DND-41 (cell line): Measurements from ENCODE around the gene SYT15B.
"Not testable (repeated sequence)": the region's sequence is repeated elsewhere in the genome, so short reads cannot be mapped to it uniquely, and the experiment has no call there.

Experiments
- ATAC-seq: fragments of 200-7000 bp; cut with Tn5 transposase; 3 replicates; pipeline ENCODE4 v1.9.1; 2021; ENCODE audit warnings: low read depth; ENCODE audit not compliant: insufficient read depth
- DNase-seq: peaks from one replicate; pipeline ENCODE4 v3.0.0-alpha.2; 2020
- H2AFZ ChIP-seq: 2 replicates; pipeline ENCODE4 v1.6.0; 2012; ENCODE audit warnings: low read depth, low read length
- H3K27ac ChIP-seq: 2 replicates; pipeline ENCODE4 v1.5.1; 2012; ENCODE audit warnings: low read length, inconsistent platforms
- H3K27me3 ChIP-seq: fragments of 200-600 bp; sonication (generic); 2 replicates; pipeline ENCODE4 v1.6.0; 2012; ENCODE audit warnings: low read length, mild to moderate bottlenecking, inconsistent platforms; ENCODE audit not compliant: insufficient read depth, poor library complexity
- H3K36me3 ChIP-seq: 2 replicates; pipeline ENCODE4 v1.5.1; 2012; ENCODE audit warnings: low read length, inconsistent platforms; ENCODE audit not compliant: insufficient read depth
- H3K4me1 ChIP-seq: 2 replicates; pipeline ENCODE4 v1.5.1; 2012; ENCODE audit warnings: mild to moderate bottlenecking, low read length; ENCODE audit not compliant: insufficient read depth
- H3K4me2 ChIP-seq: 2 replicates; pipeline ENCODE4 v1.6.0; 2012; ENCODE audit warnings: mild to moderate bottlenecking, moderate library complexity, low read length, inconsistent platforms; ENCODE audit not compliant: insufficient read depth
- H3K4me3 ChIP-seq, 2 experiments: fragments of 200-600 bp in 1 of 2; shearing (Covaris generic) in 1 of 2; 2 replicates each; pipeline ENCODE4 v1.5.1; 2012 to 2016; ENCODE audit warnings: inconsistent platforms in 2 of 2, low read length in 2 of 2, mild to moderate bottlenecking in 2 of 2, low read depth in 1 of 2, moderate library complexity in 1 of 2
- H3K79me2 ChIP-seq: 2 replicates; pipeline ENCODE4 v1.6.0; 2012; ENCODE audit warnings: low read length, inconsistent platforms; ENCODE audit not compliant: insufficient read depth
- H3K9ac ChIP-seq: 2 replicates; pipeline ENCODE4 v1.6.0; 2012; ENCODE audit warnings: low read depth, mild to moderate bottlenecking, inconsistent platforms, low read length, moderate library complexity
- H3K9me3 ChIP-seq: 2 replicates; pipeline ENCODE4 v1.5.1; 2012; ENCODE audit warnings: low read length, moderate library complexity, mild to moderate bottlenecking, inconsistent platforms; ENCODE audit not compliant: insufficient read depth, severe bottlenecking
- H4K20me1 ChIP-seq: 2 replicates; pipeline ENCODE4 v1.6.0; 2012; ENCODE audit warnings: low read length; ENCODE audit not compliant: insufficient read depth

The SYT15B gene

DNA sequence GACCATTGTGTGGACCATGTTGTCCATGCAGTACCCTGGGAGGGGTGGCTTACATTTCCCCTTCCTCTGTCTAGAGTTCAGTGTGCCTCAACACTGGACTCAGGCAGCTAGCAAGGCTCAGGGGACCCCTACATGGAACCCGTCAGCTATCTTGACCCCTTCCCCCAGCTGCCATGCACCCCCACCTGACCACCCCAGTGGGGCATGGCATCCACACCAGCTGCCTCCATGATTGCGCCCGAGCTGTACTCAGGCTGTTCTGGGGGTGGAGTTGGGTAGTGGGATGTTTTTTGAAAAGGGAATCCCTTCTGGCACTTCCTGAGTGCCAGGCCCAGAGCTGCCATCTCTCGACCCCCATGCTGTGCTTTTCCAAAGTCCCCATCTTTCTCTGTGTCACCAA lies 1.8 kb upstream of the SYT15B start:
- not testable (repeated sequence) for H3K9ac ChIP-seq, H3K36me3 ChIP-seq, H3K4me1 ChIP-seq, H3K79me2 ChIP-seq, H3K4me3 ChIP-seq, H3K27ac ChIP-seq, DNase-seq, H3K9me3 ChIP-seq, H3K27me3 ChIP-seq, H3K4me2 ChIP-seq, H4K20me1 ChIP-seq, ATAC-seq, H2AFZ ChIP-seq

DNA sequence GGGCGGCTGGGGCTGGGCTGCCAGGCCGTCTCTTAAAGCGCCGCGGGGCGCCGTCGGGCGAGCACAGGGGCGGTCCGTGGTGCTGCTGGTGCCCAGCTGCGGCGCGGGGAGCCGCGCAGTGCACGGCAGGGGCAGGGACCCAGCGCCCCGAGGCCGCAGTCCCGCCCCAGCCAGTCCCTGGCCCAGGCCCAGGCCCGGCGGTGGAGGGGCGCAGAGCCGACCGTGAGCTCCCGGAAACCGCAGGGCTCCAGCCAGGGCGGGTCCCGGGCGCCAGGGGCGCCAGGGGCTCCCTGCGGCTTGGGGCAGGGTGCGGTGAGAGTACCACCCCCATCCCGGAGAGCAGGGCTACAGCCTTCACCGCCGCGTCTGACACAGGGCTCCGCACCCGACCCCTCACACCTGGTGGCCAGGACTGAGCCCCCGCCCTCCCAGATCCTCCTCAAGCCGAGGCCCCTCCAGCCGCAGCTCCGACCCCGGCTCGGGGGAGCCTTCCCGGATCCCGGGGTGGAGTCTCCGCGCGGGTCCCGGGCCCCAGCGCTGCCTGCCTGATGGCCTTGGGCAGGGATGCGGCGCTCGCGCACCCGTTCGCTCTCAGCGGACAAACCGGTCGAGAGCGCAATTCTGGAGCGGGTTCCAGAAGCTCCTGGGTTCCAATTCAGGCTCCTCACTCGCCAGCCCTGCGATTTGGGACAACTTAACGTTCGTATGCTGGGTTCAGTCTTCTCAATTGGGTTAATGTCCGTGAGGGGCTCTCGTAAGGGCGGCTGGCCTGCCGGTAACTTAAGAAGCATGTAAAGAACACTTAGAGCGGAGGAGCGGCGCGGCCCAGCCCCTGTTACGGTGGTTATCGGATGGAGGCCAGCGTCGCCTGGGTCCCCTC lies 478 bp downstream of the SYT15B start:
- H3K27me3 ChIP-seq, H3K9me3 ChIP-seq, ATAC-seq, H3K79me2 ChIP-seq, H3K27ac ChIP-seq, H2AFZ ChIP-seq, H3K4me3 ChIP-seq, H4K20me1 ChIP-seq, H3K4me2 ChIP-seq, H3K9ac ChIP-seq, DNase-seq, H3K36me3 ChIP-seq, H3K4me1 ChIP-seq: not testable (repeated sequence)

DNA sequence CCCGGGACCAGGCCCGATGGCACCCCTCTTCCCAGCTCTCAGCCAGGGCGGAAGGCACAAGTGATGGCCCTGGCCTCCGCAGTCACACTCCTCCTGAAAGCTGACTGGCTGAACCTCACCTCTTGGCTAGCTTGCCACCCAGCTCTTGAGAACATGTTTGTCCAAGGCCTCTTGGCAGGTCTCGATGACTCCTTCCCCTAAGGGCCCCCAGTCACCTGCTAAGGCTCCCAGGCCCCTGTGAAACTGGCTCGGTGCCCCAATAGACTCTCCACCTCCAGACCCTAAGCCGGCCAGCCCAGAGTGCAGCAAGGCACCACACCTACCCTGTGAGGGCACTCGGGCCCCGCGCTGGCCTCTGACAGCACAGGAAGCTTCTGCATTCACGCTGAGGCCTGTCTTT lies 4.5 kb downstream of the SYT15B start:
- not testable (repeated sequence) for H3K79me2 ChIP-seq, ATAC-seq, H3K27ac ChIP-seq

DNA sequence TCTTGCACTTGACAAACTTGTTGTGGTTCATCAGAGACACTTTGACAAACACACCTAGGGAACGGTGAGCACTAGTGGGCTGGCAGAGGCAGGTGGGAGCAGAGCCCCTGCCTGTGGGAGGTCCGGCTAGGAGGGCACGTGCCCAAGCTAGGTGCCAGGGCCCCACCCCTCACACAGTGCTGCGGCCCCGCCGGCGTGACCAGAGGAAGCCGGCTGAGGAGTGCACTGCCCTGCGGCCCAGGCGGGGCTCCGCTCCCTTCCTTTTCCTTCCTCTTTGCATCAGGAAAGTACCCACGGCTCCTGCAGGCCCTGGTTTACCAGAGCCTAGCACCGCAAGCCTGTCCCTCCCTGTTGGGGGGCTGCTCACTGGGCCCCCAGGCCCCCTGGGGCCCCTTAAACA lies 7.2 kb downstream of the SYT15B start:
- H3K9me3 ChIP-seq, H3K27me3 ChIP-seq, DNase-seq, H3K36me3 ChIP-seq, H4K20me1 ChIP-seq, ATAC-seq, H3K4me1 ChIP-seq, H3K4me3 ChIP-seq, H3K9ac ChIP-seq, H2AFZ ChIP-seq, H3K79me2 ChIP-seq, H3K4me2 ChIP-seq, H3K27ac ChIP-seq: not testable (repeated sequence)

More for the DNA sequence above, 4.5 kb downstream of the SYT15B start:
- not testable (repeated sequence) for H3K4me2 ChIP-seq, H3K9me3 ChIP-seq, H4K20me1 ChIP-seq, H3K4me1 ChIP-seq, H3K36me3 ChIP-seq, H3K4me3 ChIP-seq, H2AFZ ChIP-seq, H3K27me3 ChIP-seq, DNase-seq, H3K9ac ChIP-seq

DNA sequence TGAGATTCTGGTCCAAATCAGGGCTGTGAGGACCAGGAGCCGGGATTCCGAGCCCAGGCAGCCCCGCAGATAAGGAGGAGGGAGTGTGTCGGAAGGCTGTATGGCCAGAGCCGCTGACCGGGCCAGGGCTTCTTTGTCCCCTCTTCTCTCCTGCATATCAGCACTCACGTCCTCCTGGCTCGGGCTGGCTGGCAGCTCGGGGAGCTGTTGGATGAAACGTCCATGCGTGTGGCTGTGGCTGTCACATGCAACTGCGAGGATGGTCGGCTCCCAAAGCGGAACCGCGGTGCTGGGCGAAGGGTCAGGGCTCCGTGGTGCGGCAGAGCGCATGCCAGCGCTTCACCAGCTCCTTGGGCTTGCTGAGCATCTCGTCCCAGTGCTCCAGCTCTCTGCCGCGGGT lies 9.5 kb downstream of the SYT15B start:
- not testable (repeated sequence) for DNase-seq, H3K9me3 ChIP-seq, H3K4me2 ChIP-seq, H2AFZ ChIP-seq, ATAC-seq, H3K36me3 ChIP-seq, H3K4me3 ChIP-seq, H3K4me1 ChIP-seq, H4K20me1 ChIP-seq, H3K27me3 ChIP-seq, H3K9ac ChIP-seq, H3K79me2 ChIP-seq, H3K27ac ChIP-seq

DNA sequence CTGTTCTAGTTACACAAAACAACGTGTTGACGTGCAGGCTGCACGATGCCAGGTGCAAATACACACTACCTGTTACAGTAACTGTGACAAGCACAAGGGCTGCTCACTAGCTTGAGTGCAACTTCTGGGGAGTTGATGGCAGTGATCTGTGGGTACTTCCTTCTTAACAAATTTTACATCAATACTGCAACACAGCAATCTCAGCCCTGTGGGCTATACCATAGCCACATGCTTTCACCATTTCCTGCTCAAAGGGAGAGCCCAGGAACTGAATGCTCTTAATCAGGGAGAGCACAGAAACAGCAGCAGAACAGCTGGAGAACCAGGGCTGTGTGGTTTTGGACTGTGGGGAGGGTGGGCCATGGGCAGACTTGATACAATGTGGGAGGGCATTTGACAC lies 10.2 kb downstream of the SYT15B start:
- H3K9ac ChIP-seq, H3K9me3 ChIP-seq, H3K79me2 ChIP-seq, H4K20me1 ChIP-seq, H3K27me3 ChIP-seq, H3K4me2 ChIP-seq, H3K36me3 ChIP-seq, H3K4me3 ChIP-seq, H3K4me1 ChIP-seq, H2AFZ ChIP-seq, DNase-seq, H3K27ac ChIP-seq: not testable (repeated sequence)
- peak; percentile 79 for ATAC-seq

DNA sequence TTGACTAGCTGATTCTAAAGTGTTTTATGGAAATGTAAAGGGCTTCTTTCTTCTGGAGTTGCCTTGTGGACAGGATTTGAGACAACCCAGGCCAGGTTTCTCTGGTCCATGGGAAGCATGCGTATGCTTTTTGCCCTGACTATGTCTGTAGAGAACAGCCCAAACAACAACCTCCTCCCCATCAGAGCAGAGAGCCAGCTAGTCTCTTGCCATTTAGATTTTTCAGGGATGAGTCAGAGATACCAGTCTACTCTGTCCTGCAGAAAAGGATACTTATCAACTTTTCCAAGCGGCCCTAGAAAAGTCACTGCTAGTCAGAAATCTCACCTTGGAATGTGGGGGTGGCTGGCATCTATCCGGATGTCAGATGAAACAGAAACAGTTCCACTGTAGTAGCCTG lies 11.6 kb downstream of the SYT15B start:
- not testable (repeated sequence) for H3K4me3 ChIP-seq, H3K79me2 ChIP-seq, H3K9me3 ChIP-seq, H2AFZ ChIP-seq, ATAC-seq, H4K20me1 ChIP-seq, H3K4me1 ChIP-seq, H3K36me3 ChIP-seq, DNase-seq, H3K27me3 ChIP-seq, H3K4me2 ChIP-seq, H3K27ac ChIP-seq, H3K9ac ChIP-seq

DNA sequence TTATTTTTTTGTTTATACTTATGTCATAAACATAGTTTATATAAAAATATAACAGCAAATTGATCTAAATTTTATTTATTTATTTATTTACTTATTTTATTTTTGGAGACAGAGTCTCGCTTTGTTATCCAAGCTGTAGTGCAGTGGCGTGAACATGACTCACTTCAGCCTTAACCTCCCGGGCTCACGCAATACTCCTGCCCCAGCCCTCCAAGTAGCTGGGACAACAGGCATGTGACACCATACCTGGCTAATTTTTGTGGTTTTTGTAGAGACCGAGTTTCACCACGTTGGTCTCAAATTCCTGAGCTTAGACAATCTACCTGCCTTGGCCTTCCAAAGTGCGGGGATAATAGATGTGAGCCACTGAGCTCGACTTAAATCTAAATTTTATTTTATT lies 13.0 kb downstream of the SYT15B start:
- DNase-seq, H3K27me3 ChIP-seq, H3K36me3 ChIP-seq, H3K4me2 ChIP-seq, H3K27ac ChIP-seq, H2AFZ ChIP-seq, ATAC-seq, H3K4me1 ChIP-seq, H3K9me3 ChIP-seq, H3K4me3 ChIP-seq, H3K79me2 ChIP-seq, H3K9ac ChIP-seq, H4K20me1 ChIP-seq: not testable (repeated sequence)
